Activated CD4-positive, alpha-beta T cell treated with anti-CD3 and anti-CD28 coated beads for 36 hours (primary cell): ENCODE results near the gene NBPF3. TPM values are rescaled to one million over a fixed set of nuclear protein-coding genes. Genes with fewer than 3 reads are reported as not detected.

ENCODE experiments used
- ATAC-seq: fragments of 200-7000 bp; cut with Tn5 transposase; one replicate; pipeline ENCODE4 v1.10.0; 2021; ENCODE audit warnings: mild to moderate bottlenecking, moderate library complexity
- CTCF ChIA-PET: fragments of 350-600 bp; sonication (Branson Sonifier 250); formaldehyde crosslinking; loops from one replicate; lab custom pipeline; 2021; ENCODE audit warnings: antibody characterized with exemption; lab: Charles Lee
- POLR2A ChIA-PET: fragments of 350-600 bp; sonication (Branson Sonifier 250); formaldehyde crosslinking; loops from one replicate; lab custom pipeline; 2021; ENCODE audit warnings: antibody characterized with exemption, inconsistent platforms; lab: Charles Lee
- DNase-seq: peaks from one replicate; pipeline ENCODE4 v3.0.0-alpha.2; 2020
- H3K27ac Mint-ChIP-seq: one replicate; pipeline ENCODE4 v1.8.0; 2021; ENCODE audit warnings: mixed read lengths
- H3K27me3 Mint-ChIP-seq: one replicate; pipeline ENCODE4 v1.8.0; 2021; ENCODE audit warnings: mixed read lengths
- H3K36me3 Mint-ChIP-seq: one replicate; pipeline ENCODE4 v1.8.0; 2021; ENCODE audit warnings: low read depth, mixed read lengths
- H3K4me1 Mint-ChIP-seq: one replicate; pipeline ENCODE4 v1.8.0; 2021; ENCODE audit warnings: mixed read lengths
- H3K4me3 Mint-ChIP-seq: one replicate; pipeline ENCODE4 v1.8.0; 2021; ENCODE audit warnings: mild to moderate bottlenecking, moderate library complexity, mixed read lengths
- H3K9me3 Mint-ChIP-seq: one replicate; pipeline ENCODE4 v1.8.0; 2021; ENCODE audit warnings: low read depth, mixed read lengths
- intact Hi-C, 2 experiments: fragments of 100-400 bp; cut with DNase I in 1 of 2; cut with micrococcal nuclease in 1 of 2; formaldehyde crosslinking; loops; one replicate each; pipeline versions ENCODE4 v1.14.2 to v1.15.1; 2022 to 2024; cut with DNase I, micrococcal nuclease
- total RNA-seq, 2 experiments: library from RNA; stranded (reverse); gene quantifications; one replicate each; pipeline ENCODE4 v1.2.3, GENCODE V29; 2021

NBPF3 gene
- total RNA-seq, 2 experiments from 2014 or later = 8.5 to 9.9 TPM

DNA sequence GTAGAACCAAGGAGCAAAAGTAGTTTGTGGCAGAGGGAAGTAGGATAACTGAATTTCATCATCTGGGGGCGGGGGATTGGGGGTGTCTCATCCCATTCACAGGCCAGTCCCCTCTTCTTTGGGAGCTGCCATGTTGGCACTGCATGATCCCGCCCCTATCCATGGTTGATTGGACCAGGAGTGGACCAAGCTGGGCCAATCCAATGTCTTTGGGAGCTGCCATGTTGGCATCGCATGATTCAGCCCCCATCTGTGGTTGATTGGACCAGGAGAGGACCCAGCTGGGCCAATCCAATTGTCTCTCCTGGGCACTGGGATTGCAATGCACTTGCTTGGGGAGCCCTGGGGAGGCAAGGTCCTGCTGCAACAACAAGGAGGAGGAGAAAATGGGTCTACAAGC lies 56.9 kb downstream of the NBPF3 start:
- Mint-ChIP-seq H3K27ac (no peak overlapping the region), H3K9me3 (no peaks in the 10 kb centered on the region), H3K36me3 (no peaks in the 10 kb centered on the region), H3K4me3 (no peak overlapping the region), H3K4me1 (no peaks in the 10 kb centered on the region), H3K27me3 (peaks cover 4% of the 10 kb centered on the region)
- CTCF ChIA-PET = interaction anchor here (0.6 to 1.7 kb wide), 2 partner anchors 10 to 536 kb away, joined by 3 to 4 read pairs; no protein-coding TSS in a partner anchor
- intact Hi-C loops = no loop called here
- no peak for ATAC-seq
- no peak for DNase-seq
- POLR2A ChIA-PET = no interaction called here

DNA sequence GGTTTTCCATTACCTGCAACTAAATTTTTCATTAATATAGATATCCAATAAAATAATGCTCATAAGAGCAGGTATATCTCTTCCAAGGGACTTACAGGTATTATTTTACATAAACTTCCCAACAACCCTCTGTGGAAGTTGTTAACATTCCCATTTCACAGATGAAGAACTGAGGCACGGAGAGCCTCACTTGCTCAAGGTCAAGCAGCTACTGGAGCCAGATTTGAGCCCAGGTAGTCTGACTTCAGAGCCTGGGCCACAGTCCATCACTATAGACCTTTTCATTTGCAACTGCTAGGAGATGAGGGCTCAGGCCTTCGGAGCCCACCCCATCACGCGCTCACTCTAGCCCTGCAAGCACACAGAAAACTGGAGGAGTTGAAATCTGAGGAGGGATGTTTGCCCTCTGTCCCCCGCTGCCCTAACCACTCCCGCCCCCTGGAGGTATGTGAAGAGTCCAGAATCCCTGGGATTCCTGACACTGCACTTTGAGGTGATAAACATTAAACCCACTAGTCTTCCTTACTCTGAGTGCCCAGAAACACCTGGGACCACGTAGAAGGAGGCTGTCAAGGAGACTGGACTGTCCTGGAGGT lies 57.6 kb downstream of the NBPF3 start:
- no peaks in the 10 kb centered on the region for H3K4me1 Mint-ChIP-seq
- no peak for DNase-seq
- H3K27me3 Mint-ChIP-seq = peaks cover 2% of the 10 kb centered on the region
- no peaks in the 10 kb centered on the region for H3K36me3 Mint-ChIP-seq
- CTCF ChIA-PET = no interaction called here
- no peak overlapping the region for H3K4me3 Mint-ChIP-seq
- no peak for ATAC-seq
- H3K27ac Mint-ChIP-seq = no peak overlapping the region
- POLR2A ChIA-PET = no interaction called here
- no peaks in the 10 kb centered on the region for H3K9me3 Mint-ChIP-seq
- intact Hi-C loops = no loop called here

DNA sequence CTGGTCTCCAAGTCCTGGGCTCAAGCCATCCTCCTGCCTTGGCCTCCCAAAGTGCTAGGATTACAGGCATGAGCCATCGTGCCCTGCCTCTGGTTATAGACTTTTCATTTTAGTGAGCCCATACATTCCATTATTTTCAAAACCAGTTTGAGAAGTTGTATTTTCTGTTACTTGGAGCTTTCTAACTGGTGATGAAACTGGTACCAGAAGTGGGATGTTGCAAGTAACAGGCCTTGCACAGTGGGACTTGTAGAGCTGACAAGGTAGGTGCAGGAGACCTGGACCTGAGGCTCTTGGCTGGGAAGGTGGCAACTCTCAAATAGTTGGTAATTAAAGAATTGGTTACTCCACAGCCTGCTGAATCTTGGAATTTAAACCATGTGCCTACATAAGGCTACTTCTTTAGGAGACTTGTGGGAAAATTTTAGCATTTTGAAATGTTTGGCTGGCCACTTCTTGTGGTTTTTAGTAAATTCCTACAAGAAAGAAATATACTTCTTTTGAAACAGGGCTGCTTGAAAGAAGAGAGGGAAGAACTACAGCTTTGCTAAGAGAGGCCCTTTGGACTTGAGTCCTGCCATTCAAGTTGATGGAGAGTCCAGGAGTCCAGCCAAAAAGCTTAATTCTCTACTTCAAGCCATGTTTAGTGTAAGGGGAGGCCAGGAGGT lies 59.5 kb downstream of the NBPF3 start:
- no peak overlapping the region for H3K4me3 Mint-ChIP-seq
- no peak overlapping the region for H3K27ac Mint-ChIP-seq
- ATAC-seq (no peak), DNase-seq (no peak)
- H3K36me3 Mint-ChIP-seq = no peaks in the 10 kb centered on the region
- ChIA-PET POLR2A (no interaction called here), CTCF (interaction anchor here (0.5 to 1.4 kb wide), 2 partner anchors 9 to 242 kb away, joined by 3 to 4 read pairs; no protein-coding TSS in a partner anchor)
- H3K27me3 Mint-ChIP-seq = peaks cover 2% of the 10 kb centered on the region
- intact Hi-C loops = no loop called here
- H3K4me1 Mint-ChIP-seq = no peaks in the 10 kb centered on the region
- no peaks in the 10 kb centered on the region for H3K9me3 Mint-ChIP-seq

DNA sequence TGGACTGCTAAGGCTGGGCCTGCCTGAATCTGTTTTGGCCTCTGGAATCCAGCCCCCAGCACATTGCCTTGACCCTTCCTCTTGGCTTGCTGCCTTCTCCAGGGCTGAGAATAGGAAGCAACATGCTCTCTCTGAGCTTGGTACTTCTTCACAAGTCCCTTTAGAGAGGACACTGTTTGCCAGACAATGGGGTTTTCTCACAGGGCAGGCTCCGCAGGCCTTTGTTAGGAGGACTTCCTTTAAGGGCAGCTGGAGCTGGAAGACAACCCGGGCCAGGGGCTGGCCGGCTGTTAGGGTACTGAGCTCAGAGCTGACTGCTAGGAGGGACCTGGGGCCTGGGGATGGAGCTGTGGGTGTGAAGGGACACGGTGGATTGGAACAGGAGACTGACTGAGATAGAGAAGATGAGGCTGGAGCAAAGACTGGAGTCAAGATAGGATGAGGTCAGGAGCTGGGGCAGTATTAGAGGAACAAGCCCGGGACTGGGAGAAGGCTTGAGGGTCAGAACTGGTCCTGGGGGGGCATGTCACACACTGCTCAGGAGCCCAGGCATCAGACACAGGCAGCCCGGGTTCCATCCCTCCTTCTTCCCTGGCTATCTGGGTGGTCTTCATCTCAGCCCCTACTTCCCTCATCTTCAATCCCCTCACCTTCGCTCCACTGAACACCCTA lies 63.9 kb downstream of the NBPF3 start:
- H3K4me1 Mint-ChIP-seq = peaks cover 2% of the 10 kb centered on the region
- no peaks in the 10 kb centered on the region for H3K9me3 Mint-ChIP-seq
- DNase-seq (no peak), ATAC-seq (no peak)
- peaks cover 26% of the 10 kb centered on the region for H3K27me3 Mint-ChIP-seq
- intact Hi-C loops = loop anchor here in 1 of 2 experiments (10.0 kb wide), 1 partner anchor 461 kb away; no protein-coding TSS in a partner anchor
- POLR2A ChIA-PET = no interaction called here
- H3K27ac Mint-ChIP-seq = no peak overlapping the region
- H3K36me3 Mint-ChIP-seq = no peaks in the 10 kb centered on the region
- H3K4me3 Mint-ChIP-seq = no peak overlapping the region
- CTCF ChIA-PET = interaction anchor here (0.6 kb wide), 1 partner anchor 436 kb away, joined by 3 read pairs; no protein-coding TSS in a partner anchor

DNA sequence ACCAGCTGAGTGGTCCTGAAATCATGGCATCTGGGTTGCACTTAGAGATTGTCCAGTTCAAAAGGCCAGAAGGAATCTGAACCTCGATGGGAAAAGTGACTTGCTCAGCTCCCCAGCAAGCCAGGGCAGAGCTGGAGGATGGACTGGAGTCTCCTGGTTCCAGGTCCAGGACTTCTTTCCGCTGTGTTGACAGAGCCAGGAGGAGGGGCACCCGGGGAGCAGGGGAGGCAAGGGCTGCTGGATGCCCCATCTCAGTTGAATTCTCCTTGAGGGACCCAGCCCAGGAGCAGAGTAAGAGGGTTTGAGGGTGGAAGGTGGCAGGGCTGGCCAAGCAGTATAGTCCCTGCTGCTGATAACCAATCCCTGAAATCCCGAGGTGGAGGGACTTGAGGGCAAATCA lies 66.9 kb downstream of the NBPF3 start:
- Mint-ChIP-seq H3K9me3 (no peaks in the 10 kb centered on the region), H3K4me1 (peaks cover 4% of the 10 kb centered on the region), H3K4me3 (no peak overlapping the region), H3K36me3 (no peaks in the 10 kb centered on the region), H3K27ac (no peak overlapping the region), H3K27me3 (peaks cover 37% of the 10 kb centered on the region)
- DNase-seq = no peak
- POLR2A ChIA-PET = no interaction called here
- intact Hi-C loops = loop anchor here in 1 of 2 experiments (5.0 to 10.0 kb wide), 2 partner anchors 150 to 458 kb away; no protein-coding TSS in a partner anchor
- no peak for ATAC-seq
- CTCF ChIA-PET = interaction anchor here (0.6 to 1.1 kb wide), 2 partner anchors 11 to 138 kb away, joined by 3 to 4 read pairs; no protein-coding TSS in a partner anchor

DNA sequence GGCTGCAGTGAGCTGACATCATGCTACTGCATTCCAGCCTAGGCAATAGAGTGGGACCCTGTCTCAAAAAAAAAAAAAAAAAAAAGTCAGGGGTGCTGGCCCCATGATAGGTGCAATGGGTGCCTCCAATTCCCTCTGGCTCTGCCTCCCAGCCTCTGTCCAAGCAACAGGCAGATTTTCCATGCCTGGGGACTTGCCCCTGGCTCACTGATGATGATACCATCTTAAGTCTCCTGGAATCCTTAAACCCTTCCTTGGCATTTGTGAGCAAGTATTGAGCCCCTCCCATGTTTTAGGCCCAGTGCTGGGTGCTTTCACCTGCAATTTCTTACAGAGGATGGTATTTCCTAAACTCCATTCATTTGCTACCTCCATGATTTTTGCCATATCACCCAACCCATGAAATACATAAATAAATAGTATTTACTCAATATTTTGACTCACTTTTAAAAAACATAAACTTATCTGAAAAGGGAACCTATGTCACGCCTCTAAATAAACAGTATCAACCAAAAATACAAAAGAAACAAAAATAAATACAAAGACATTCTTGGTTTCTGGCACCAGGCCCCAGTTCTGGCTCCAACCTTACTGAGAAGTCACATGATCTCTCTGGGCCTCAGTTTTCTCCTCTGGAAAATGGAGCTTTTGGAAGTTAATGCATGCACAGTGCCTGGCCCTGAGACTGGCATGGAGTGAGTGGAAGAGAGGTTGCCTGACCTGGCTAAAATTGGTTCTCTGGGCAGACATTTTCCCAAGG lies 67.8 kb downstream of the NBPF3 start:
- no peak overlapping the region for H3K27ac Mint-ChIP-seq
- DNase-seq (no peak), ATAC-seq (no peak)
- ChIA-PET POLR2A (no interaction called here), CTCF (interaction anchor here (0.7 to 1.4 kb wide), 2 partner anchors 28 to 101 kb away, joined by 3 to 6 read pairs; no protein-coding TSS in a partner anchor)
- peaks cover 4% of the 10 kb centered on the region for H3K4me1 Mint-ChIP-seq
- peaks cover 37% of the 10 kb centered on the region for H3K27me3 Mint-ChIP-seq
- no peaks in the 10 kb centered on the region for H3K9me3 Mint-ChIP-seq
- H3K36me3 Mint-ChIP-seq = no peaks in the 10 kb centered on the region
- intact Hi-C loops = loop anchor here in 1 of 2 experiments (5.0 to 10.0 kb wide), 2 partner anchors 150 to 457 kb away; no protein-coding TSS in a partner anchor
- no peak overlapping the region for H3K4me3 Mint-ChIP-seq

DNA sequence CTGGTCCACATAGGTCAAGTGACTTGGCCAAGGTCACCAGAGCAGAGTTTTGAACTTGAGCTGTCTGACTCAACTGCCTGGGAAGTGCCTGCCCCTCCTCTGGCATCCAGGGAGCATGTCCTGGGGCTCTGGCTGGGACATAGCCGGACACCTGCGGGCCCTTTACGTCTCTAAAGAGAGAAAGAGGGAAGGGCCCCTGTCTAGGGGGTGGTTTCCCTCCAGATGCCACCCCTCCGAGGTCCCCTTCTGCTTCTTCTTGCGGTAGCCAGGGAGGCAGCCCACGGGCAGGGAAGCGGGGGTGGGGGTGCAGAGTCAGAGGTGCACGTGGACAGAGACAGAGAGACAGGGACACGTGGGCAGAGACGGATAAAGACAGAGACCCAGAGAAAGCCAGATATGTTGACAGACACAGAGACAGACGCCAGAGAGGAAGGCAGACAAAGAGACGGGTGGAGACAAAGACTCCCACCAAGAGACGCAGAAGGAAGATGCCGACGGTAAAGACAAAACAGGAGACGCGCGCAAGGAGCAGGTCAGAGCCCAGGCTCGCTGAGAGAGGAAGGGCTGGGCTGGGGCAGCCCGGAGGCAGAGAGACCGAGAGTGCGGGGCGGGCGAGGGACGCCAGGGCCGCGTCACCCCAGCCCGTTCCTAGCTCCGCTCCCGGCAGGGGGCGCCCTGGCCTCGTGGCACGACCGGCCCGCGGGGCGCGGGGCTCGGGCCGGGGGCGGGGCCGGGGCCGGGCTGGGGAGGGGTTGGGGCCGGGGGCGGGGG lies 68.8 kb downstream of the NBPF3 start:
- peaks cover 38% of the 10 kb centered on the region for H3K27me3 Mint-ChIP-seq
- CTCF ChIA-PET = interaction anchor here (0.7 to 1.4 kb wide), 4 partner anchors 8 to 149 kb away, joined by 3 to 6 read pairs (median 3); no protein-coding TSS in a partner anchor
- peak; percentile 97 for ATAC-seq
- POLR2A ChIA-PET = no interaction called here
- peak overlapping the region; percentile 25 for H3K4me3 Mint-ChIP-seq
- intact Hi-C loops = loop anchor here (1.0 to 10.0 kb wide), 5 partner anchors 87 to 456 kb away; no protein-coding TSS in a partner anchor
- no peaks in the 10 kb centered on the region for H3K9me3 Mint-ChIP-seq
- no peak overlapping the region for H3K27ac Mint-ChIP-seq
- H3K4me1 Mint-ChIP-seq = peaks cover 4% of the 10 kb centered on the region
- H3K36me3 Mint-ChIP-seq = no peaks in the 10 kb centered on the region
- peak; percentile 86 for DNase-seq

DNA sequence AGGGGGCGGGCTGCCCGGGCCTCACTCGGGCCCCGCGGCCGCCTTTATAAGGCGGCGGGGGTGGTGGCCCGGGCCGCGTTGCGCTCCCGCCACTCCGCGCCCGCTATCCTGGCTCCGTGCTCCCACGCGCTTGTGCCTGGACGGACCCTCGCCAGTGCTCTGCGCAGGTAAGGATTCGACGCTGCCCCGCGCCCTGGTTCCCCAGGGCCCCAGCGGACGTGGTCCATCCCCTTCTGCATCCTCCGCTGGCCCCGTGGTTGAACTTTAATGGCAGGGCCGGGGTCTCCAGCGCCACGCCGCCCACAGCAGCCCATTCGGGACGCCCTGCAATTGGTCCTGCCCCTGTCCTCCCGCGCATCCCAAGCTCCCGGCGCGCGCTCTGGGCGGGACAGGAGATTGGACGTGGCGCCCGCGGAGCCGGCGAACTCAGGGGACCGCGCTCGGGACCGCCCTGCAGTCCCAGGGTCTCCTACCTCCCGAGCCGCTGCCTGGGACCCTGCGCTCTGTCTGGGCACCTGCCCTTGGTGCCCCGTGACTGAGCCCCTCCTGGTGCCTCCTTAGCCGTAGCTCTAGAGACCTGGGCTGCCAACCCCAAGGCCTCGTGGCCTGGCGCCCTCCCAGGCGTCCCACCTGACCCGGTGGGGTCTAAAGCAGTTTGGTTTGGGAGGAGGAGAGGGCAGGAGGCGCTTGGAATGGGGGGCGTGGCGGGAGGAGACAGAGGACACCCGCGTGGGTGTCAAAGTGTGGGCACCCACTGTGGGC lies 69.6 kb downstream of the NBPF3 start, which contains the start of gene ALPL:
Gene ALPL (plus strand): TSS at position 73 of the 762 bp plus-strand sequence. CDS start 44,659 bp downstream, outside the sequence.
- DNase-seq = no peak
- H3K4me3 Mint-ChIP-seq = peak within 1 kb of the TSS; percentile 25
- H3K27ac Mint-ChIP-seq = no peak within 1 kb of the TSS
- no peaks in the 10 kb centered on the region for H3K36me3 Mint-ChIP-seq
- peak; percentile 37 for ATAC-seq
- H3K9me3 Mint-ChIP-seq = no peaks in the 10 kb centered on the region
- intact Hi-C loops = loop anchor here (1.0 to 10.0 kb wide), 5 partner anchors 86 to 455 kb away; no protein-coding TSS in a partner anchor
- ChIA-PET POLR2A (no interaction called here), CTCF (interaction anchor here (0.7 to 1.2 kb wide), 2 partner anchors 33 to 149 kb away, joined by 3 read pairs; no protein-coding TSS in a partner anchor)
- peaks cover 37% of the 10 kb centered on the region for H3K27me3 Mint-ChIP-seq
- H3K4me1 Mint-ChIP-seq = peaks cover 4% of the 10 kb centered on the region

DNA sequence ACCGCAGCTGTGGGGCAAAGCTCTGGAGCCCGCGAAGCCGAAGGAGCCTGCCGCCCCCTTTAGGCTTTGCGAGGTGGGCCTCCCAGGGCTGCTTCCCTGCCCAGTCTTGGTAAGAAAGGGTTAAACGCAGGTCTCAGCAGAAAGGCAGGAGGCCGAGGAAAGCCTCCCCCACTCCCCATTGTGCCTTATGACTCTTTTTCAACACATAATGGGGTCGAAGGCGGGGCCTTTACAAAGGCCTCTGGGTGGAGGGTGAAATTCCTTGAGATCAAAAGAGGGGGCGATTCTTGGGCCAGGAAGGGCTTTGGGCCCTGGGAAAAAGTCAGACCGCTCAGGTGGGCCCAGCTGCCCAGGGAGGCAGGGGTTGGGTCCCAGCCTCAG lies 70.2 kb downstream of the NBPF3 start:
- CTCF ChIA-PET = interaction anchor here (0.7 to 1.4 kb wide), 2 partner anchors 26 to 146 kb away, joined by 3 to 4 read pairs; no protein-coding TSS in a partner anchor
- ATAC-seq (no peak), DNase-seq (no peak)
- H3K9me3 Mint-ChIP-seq = no peaks in the 10 kb centered on the region
- no peaks in the 10 kb centered on the region for H3K36me3 Mint-ChIP-seq
- no peak overlapping the region for H3K27ac Mint-ChIP-seq
- POLR2A ChIA-PET = no interaction called here
- peaks cover 35% of the 10 kb centered on the region for H3K27me3 Mint-ChIP-seq
- peaks cover 4% of the 10 kb centered on the region for H3K4me1 Mint-ChIP-seq
- intact Hi-C loops = no loop called here
- H3K4me3 Mint-ChIP-seq = no peak overlapping the region
